ENCODE results near the gene LACRT. TPM values are rescaled to one million over a fixed set of nuclear protein-coding genes. Genes with fewer than 3 reads are reported as not detected.
"Not testable (repeated sequence)": the region's sequence is repeated elsewhere in the genome, so short reads cannot be mapped to it uniquely, and the experiment has no call there.

Gene LACRT, protein sequence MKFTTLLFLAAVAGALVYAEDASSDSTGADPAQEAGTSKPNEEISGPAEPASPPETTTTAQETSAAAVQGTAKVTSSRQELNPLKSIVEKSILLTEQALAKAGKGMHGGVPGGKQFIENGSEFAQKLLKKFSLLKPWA
- polyA plus RNA-seq (2013, experiment 1 of 2; ENCODE audit: insufficient read length) = not detected
- not detected for polyA plus RNA-seq (2013, experiment 2 of 2; ENCODE audit: insufficient read length)

GRCh38 chr12:54634795-54635194 is at the start of gene LACRT:
LACRT (minus strand) TSS chr12:54634895; CDS start chr12:54634841, 54 bp downstream.
- no peak for DNase-seq

GRCh38 chr12:54683398-54683797 is 48.7 kb upstream of the LACRT start:
- no peak for DNase-seq

DNA sequence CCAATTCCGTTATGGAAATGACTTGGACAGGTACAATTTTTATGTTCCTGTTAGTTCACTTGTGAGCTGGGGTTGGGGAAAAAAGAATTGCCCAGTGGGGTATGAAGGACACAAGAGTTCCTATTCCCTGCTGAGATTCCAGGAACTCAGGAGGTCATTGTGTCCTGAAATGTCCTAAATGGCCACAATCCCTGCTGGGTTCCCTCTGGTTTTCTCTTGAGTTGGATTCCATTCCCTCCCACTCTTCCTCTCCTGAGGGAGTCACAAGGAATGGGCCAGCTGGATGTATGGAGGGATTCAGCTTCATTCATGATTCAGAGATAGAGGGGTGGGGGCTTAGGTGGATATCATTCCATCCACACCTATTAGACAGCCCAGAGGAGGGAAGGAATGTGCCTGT is 48.0 kb upstream of the LACRT start:
- DNase-seq = no peak

DNA sequence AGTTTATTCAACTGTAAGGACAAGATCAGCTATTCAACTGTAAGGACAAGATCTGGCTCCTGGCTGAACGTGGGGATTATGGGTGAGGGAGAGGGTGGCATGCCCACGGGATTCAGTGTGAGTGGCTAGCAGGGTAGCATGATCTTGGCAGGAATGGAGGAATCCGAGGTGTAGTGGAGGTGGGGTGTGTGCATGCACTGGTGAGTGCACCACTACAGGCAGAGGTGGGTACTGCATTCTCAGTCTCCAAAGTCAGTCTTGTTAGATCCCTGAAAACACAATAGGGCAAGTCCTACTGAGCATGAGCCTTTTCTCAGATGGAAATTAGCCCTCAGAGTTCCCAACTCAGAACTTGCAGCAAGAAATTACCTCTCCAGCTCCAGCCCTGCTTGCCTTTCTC is 45.7 kb upstream of the LACRT start:
- peak; percentile 6 for DNase-seq

DNA sequence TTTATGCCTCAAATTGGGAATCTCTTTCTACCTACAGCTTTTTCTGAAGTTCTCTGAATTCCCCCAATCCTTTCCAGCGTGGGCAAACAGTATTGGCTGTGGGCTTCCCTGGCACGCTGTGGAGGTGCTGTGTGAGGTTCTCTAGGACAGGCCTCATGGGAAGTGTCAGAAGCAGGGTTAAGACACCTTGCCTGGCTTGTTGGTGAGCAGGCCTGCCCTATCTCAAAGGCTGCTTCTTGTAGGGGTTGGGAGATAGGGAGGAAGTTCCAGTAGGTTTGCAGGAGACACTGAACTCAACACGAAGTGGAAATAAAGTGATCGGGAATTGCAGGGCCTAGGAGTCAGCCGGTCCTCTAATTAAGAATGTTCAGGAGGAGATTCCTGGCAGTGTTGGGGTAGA is 43.4 kb upstream of the LACRT start:
- DNase-seq = no peak

DNA sequence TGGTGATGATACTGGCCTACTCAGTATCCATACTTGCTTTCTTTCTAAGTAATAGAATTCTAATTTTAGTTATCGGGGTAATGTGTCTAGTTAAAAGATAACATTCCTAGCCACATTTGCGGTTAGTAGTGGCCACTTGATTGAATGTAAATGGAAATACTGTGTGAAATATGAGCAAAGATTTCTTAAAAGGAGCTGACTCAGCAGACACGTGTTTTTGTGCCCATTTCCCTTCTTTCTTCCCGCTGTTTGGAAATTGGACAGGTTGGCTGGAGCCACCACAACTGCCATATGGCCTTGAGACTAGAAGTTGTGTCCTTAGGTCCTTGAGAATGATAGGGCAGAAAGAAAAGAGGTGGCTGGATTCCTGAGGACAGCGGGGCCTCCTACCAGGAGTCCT is 33.2 kb upstream of the LACRT start:
- no peak for DNase-seq

GRCh38 chr12:54666008-54666407 is 31.3 kb upstream of the LACRT start:
- DNase-seq = no peak

DNA sequence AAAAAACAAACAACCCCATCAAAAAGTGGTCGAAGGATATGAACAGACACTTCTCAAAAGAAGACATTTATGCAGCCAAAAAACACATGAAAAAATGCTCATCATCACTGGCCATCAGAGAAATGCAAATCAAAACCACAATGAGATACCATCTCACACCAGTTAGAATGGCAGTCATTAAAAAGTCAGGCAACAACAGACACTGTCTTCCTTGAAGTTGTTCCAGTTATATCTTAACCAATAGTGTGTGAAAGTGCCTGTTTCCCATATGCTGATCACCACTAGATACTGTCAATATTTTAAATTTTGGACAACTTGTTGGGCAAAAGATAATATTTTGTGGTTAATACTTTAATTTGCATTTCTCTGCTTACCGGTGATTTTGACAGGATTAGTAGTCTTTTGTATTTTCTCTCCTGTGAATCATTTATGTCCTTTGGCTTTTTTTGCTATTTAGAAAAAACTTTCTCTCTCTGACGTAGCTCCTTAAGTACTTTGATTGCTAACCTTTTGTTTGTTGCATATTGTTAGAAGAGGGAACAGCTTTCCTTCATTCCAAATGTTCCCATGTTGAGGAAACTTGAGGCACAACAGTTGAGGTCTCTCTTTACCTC is 30.4 kb upstream of the LACRT start:
- DNase-seq = not testable (repeated sequence)

GRCh38 chr12:54663603-54664002 is 28.9 kb upstream of the LACRT start:
- DNase-seq = no peak

DNA sequence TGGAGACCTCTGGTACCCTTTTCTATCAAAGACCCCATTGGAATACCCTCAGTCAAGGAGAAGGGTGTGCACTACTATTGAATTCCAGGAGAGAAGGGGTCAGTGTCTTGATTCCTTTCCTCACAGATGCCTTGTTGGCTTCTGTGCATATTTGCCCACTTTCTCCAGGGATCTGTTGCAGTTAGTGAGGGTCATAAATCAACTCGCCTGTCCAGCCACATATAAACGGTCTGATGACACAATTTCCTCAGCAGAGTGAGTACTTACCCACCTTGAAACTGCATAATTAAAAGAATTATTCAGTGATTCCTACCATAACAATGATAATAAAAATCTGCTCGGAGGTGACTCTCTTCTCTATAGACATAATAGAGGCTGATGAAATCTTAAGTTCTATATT is 27.3 kb upstream of the LACRT start:
- DNase-seq = no peak

GRCh38 chr12:54661048-54661447 is 26.4 kb upstream of the LACRT start:
- DNase-seq = no peak

DNA sequence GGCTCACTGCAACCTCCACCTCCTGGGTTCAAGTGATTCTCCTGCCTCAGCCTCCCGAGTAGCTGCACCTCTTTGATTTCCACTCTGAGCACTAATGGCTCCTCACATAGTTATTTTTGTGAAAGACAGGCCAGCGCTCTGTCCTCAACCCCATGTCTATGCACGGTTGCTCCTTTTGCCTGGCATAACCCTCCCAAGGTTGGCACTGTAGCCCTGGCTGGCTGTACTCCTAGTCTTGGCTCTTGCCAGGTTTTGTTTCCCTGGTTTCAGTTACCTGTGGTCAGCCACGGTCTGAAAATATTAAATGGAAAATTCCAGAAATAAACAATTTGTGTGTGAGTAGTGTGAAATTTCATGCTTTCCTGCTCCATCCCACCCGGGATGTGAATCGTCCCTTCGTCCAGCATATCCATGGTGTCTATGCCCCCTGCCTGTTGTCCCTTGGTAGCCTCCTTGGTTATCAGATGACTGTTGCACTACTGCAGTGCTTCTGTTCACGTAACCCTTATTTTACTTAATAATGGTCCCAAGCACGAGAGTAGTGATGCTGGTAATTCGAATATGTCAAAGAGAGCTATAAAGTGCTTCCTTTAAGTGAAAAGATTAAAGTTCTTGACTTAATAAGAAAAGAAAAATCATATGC is 25.7 kb upstream of the LACRT start:
- DNase-seq = no peak

DNA sequence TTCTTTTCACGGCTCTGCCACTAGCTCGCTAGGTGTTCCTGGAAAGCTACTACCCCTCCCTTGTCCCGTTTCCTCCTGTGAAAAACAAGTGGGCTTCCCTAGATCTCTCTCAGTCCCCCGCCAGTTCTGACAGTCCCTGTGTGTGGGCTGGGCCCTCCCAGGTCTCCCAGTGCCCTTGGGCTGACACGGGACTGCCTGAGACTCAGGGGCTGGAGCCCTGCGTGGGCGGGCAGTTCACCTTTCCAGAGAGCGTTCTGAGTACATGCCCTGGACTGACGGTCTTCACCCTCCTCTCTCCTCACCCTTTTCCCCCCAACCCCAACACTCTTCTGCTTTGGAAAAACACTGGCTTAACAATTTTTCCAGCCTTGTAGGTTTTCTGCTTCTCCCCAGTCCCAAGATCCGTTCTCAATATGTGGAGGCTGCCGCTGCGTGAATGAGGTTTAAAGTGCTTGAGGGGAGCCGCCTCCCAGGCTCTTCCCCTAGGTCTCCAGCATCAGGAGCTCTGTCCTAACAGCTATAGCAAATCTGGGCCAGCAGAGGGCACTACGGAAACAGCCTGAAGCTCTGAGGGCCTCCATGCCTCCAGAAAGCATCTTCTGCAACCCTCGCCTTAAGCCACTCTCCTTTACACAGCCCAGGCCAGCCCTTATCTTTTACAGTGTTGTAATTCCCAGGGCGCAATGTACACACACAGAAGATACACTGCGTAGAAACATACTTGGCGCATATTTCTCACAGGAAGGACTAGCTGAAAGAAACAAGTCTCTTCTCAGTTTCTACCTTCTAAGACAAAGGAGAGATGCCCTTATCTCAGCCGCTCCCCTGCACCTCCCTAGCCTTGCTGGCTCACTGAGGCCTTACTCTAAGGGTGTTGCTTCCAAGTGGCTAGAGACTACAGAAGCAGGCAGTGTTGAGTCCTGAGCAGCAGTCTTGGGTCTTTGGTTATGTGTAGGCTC is 23.9 kb upstream of the LACRT start:
- DNase-seq = peak; percentile 26

- no peak for DNase-seq
These were observed 22.5 kb upstream of the LACRT start for GRCh38 chr12:54657105-54657607.

DNA sequence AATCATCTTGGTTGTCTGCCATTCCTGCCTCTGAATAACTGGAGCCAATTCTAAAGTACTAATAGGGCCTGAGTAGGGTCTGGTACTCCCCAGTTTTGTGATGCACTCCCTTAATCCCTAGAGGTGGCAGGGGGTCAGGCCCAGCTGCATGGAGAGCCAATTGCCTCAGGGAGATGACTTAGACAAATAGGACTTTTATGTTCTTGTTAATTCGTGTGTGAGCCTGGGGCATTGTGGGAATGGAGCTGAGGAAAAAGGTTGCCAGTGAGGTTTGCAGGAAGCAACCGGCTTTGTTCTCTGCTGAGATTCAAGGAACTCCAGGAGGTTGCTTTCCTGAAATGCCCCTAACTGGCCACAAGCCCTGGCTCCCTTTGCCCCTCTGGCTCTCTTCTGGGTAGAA is 20.2 kb upstream of the LACRT start:
- DNase-seq = no peak

DNA sequence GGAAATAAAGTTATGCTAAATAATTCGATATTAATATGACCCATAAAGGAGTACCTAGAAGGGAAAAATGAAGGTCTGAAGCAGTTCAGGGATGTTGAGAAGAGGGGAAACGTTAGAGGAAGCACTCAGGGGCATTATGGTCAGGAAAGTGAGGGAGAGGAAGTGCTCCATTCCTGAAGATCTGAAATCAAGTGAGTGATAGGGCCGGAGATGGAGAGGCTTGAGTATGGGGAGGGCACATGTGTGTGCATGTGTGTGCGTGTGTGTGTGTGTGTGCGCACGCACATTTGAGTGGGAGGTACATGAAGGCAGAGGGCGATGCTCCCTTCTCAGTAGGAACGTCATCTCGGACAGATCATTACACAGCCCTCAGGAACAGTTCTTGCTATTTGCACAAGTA is 18.3 kb upstream of the LACRT start:
- no peak for DNase-seq

- no peak for DNase-seq
These were observed 16.2 kb upstream of the LACRT start for GRCh38 chr12:54650889-54651288.

- DNase-seq = no peak
These were observed 15.7 kb upstream of the LACRT start for GRCh38 chr12:54650409-54650808.

- no peak for DNase-seq
These were observed 15.1 kb upstream of the LACRT start for GRCh38 chr12:54649825-54650224.

DNA sequence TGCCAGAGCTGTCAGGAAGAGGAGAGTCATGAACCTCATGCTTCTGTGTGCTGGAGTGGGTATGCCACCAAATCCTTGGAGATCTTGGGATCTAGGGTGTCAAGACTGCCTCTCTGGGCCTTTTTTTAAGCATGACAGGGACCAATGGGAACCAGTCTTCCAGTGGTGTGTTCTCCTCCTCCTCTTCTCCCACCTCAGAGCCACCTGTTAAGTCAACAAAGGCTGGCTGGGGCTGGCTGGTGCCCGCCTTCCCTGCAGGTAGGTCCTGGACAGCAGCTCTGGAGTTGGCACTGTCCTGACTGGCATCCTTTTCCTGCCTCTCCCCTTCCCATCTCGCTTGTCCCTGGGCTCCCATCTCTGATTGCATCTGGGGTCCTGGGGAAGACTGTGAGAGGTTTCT is 13.6 kb upstream of the LACRT start, which contains the start of gene DCD:
Gene DCD, minus strand, starts transcription at position 101 of the 400 bp plus-strand sequence. Its CDS starts 62 bp downstream, at position 39.
- no peak for DNase-seq

DNA sequence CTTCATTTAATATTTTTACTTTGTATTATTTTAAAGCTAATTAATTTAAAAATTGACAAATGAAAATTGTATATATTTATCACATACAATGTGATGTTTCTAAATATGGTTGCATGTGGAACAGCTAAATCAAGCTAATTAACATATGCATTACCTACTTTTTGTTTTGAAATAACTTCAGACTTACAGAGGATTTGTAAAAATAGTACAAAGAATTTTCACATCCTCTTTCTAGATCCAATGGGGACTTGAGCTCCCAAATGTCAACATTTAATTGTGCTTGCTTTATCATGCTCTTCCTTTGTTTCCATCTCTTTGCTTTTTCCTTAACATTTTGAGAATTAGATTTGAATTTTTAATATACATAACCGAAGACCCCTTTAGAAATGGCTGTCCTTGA is 6.9 kb upstream of the LACRT start:
- no peak for DNase-seq

GRCh38 chr12:54641089-54641488 is 6.4 kb upstream of the LACRT start:
- no peak for DNase-seq

GRCh38 chr12:54639112-54639511 is 4.4 kb upstream of the LACRT start:
- not testable (repeated sequence) for DNase-seq

Measured in fibroblast of skin of back (primary cell).